HCT116 (cell line): ENCODE measurements around the gene PDZD8. TPM values are rescaled to one million over a fixed set of nuclear protein-coding genes. Genes with fewer than 3 reads are reported as not detected.

Source experiments
- ATAC-seq: fragments of 200-7000 bp; cut with Tn5 transposase; 2 replicates; pipeline ENCODE4 v1.9.1; 2020; ENCODE audit warnings: mild to moderate bottlenecking, moderate library complexity
- BruUV-seq: library from RNA; stranded (reverse); fragments of 400-500 nt; replicated peaks from 2 replicates; lab custom pipeline; 2021; lab: Mats Ljungman, UMichigan
- CTCF ChIA-PET: fragments of 300-600 bp; sonication (Branson Sonifier 250); formaldehyde crosslinking; loops from one replicate; lab custom pipeline; 2021; ENCODE audit warnings: antibody characterized with exemption; lab: Charles Lee
- POLR2A ChIA-PET: fragments of 300-600, 350-600 bp; sonication (Branson Sonifier 250); formaldehyde crosslinking; loops from one replicate; lab custom pipeline; 2021; ENCODE audit warnings: antibody characterized with exemption; lab: Charles Lee
- RAD21 ChIA-PET, 2 experiments: fragments of 300-600 bp; sonication (Branson Sonifier 250); formaldehyde crosslinking; loops; one replicate each; lab custom pipeline; 2023; ENCODE audit warnings: low total read pairs in 2 of 2; ENCODE audit not compliant: uncharacterized antibody in 2 of 2, unreplicated experiment in 2 of 2, low non-redundant PET in 1 of 2; lab: Charles Lee
- DNase-seq: peaks from one replicate; pipeline ENCODE4 v3.0.0-alpha.2; 2010; ENCODE audit warnings: low read depth, low spot score
- H2AFZ ChIP-seq: fragments of 200-600 bp; shearing (Covaris generic), sonication (generic); 2 replicates; pipeline ENCODE4 v1.6.1; 2017; ENCODE audit warnings: low read depth, mixed run types, mixed read lengths, antibody characterized with exemption, low read length; ENCODE audit not compliant: poor library complexity, severe bottlenecking
- H3K27ac ChIP-seq: 2 replicates; pipeline ENCODE4 v1.5.1; 2012; ENCODE audit warnings: low read depth, low read length
- H3K27me3 ChIP-seq: fragments of 200-600 bp; sonication (generic); 2 replicates; pipeline ENCODE4 v1.6.1; 2016; ENCODE audit warnings: mixed run types, low read length, mixed read lengths; ENCODE audit not compliant: insufficient read depth
- H3K36me3 ChIP-seq, 2 experiments: fragments of 200-500 bp in 1 of 2; fragments of 200-600 bp in 1 of 2; sonication (Bioruptor generic) in 1 of 2; sonication (generic) in 1 of 2; 2 replicates each; pipeline versions ENCODE4 v1.5.1 to v1.6.1; 2014 to 2016; ENCODE audit warnings: low read length in 2 of 2, inconsistent platforms in 1 of 2, mixed read lengths in 1 of 2, mixed run types in 1 of 2; ENCODE audit not compliant: insufficient read depth in 2 of 2, control insufficient read depth in 1 of 2
- H3K4me1 ChIP-seq, 2 experiments: fragments of 200-600 bp in 1 of 2; sonication (generic) in 1 of 2; 2 replicates each; pipeline versions ENCODE4 v1.5.1 to v1.6.1; 2012 to 2017; ENCODE audit warnings: low read length in 2 of 2, inconsistent platforms in 1 of 2, mild to moderate bottlenecking in 1 of 2, mixed read lengths in 1 of 2, mixed run types in 1 of 2, moderate library complexity in 1 of 2; ENCODE audit not compliant: insufficient read depth in 2 of 2, control insufficient read depth in 1 of 2
- H3K4me2 ChIP-seq: fragments of 200-600 bp; sonication (generic); 2 replicates; pipeline ENCODE4 v1.6.1; 2017; ENCODE audit warnings: mixed run types, low read length, mixed read lengths
- H3K4me3 ChIP-seq, 2 experiments: fragments of 200-600 bp in 1 of 2; sonication (generic) in 1 of 2; replicated peaks in 1 of 2; 2 replicates each; pipeline ENCODE4 v1.5.1; 2011 to 2016; ENCODE audit warnings: low read length in 2 of 2, control low read depth in 1 of 2, low read depth in 1 of 2, mild to moderate bottlenecking in 1 of 2, mixed read lengths in 1 of 2, mixed run types in 1 of 2
- H3K79me2 ChIP-seq: fragments of 200-600 bp; sonication (generic); 2 replicates; pipeline ENCODE4 v1.6.1; 2017; ENCODE audit warnings: mild to moderate bottlenecking, mixed run types, low read length, moderate library complexity, mixed read lengths; ENCODE audit not compliant: insufficient read depth
- H3K9ac ChIP-seq: fragments of 200-600 bp; sonication (generic); 2 replicates; pipeline ENCODE4 v1.6.1; 2016; ENCODE audit warnings: low read length, mixed read lengths
- H3K9me2 ChIP-seq: fragments of 200-600 bp; sonication (generic), shearing (Covaris generic); 2 replicates; pipeline ENCODE4 v1.6.1; 2017; ENCODE audit warnings: mixed run types, mild to moderate bottlenecking, moderate library complexity; ENCODE audit not compliant: insufficient read depth
- H3K9me3 ChIP-seq, 2 experiments: fragments of 200-500 bp in 1 of 2; fragments of 200-600 bp in 1 of 2; sonication (Bioruptor generic) in 1 of 2; sonication (generic) in 1 of 2; 2 replicates each; pipeline ENCODE4 v1.6.1; 2014 to 2017; ENCODE audit warnings: low read length in 2 of 2, mixed read lengths in 2 of 2, inconsistent platforms in 1 of 2, low read depth in 1 of 2, mild to moderate bottlenecking in 1 of 2, mixed run types in 1 of 2, moderate library complexity in 1 of 2; ENCODE audit not compliant: control insufficient read depth in 1 of 2, insufficient read depth in 1 of 2
- H4K20me1 ChIP-seq: fragments of 200-600 bp; sonication (generic), shearing (Covaris generic); 2 replicates; pipeline ENCODE4 v1.6.1; 2017; ENCODE audit warnings: mixed run types, mild to moderate bottlenecking, moderate library complexity; ENCODE audit not compliant: insufficient read depth
- ATF3 ChIP-seq: IDR thresholded peaks from 2 replicates; pipeline ENCODE4 v1.6.1; 2012
- CBX3 ChIP-seq: IDR thresholded peaks from 2 replicates; pipeline ENCODE4 v1.6.1; 2012; ENCODE audit warnings: low read depth
- CEBPB ChIP-seq: IDR thresholded peaks from 2 replicates; pipeline ENCODE4 v1.6.1; 2012; ENCODE audit warnings: low read depth
- ELF1 ChIP-seq: IDR thresholded peaks from 2 replicates; pipeline ENCODE4 v1.6.1; 2012; ENCODE audit warnings: low read depth, borderline replicate concordance
- EZH2phosphoT487 ChIP-seq: fragments of 200-600 bp; IDR thresholded peaks from 2 replicates; pipeline ENCODE4 v1.6.1; 2018; ENCODE audit warnings: antibody characterized with exemption, borderline replicate concordance
- FOSL1 ChIP-seq: IDR thresholded peaks from 2 replicates; pipeline ENCODE4 v1.6.1; 2012; ENCODE audit warnings: low read depth
- MAX ChIP-seq: IDR thresholded peaks from 2 replicates; pipeline ENCODE4 v1.6.1; 2012
- RAD21 ChIP-seq: IDR thresholded peaks from 2 replicates; pipeline ENCODE4 v1.6.1; 2012; ENCODE audit warnings: low read depth, mild to moderate bottlenecking
- TCF7L2 ChIP-seq: IDR thresholded peaks from 2 replicates; pipeline ENCODE4 v1.7.0; 2011; ENCODE audit warnings: borderline replicate concordance, inconsistent platforms; ENCODE audit not compliant: insufficient read depth, insufficient read length; ENCODE audit errors: extremely low read depth
- YY1 ChIP-seq: IDR thresholded peaks from 2 replicates; pipeline ENCODE4 v1.6.1; 2011; ENCODE audit warnings: low read length, low read depth, moderate library complexity, mild to moderate bottlenecking; ENCODE audit not compliant: insufficient replicate concordance; ENCODE audit errors: extremely low read depth
- intact Hi-C: fragments of 100-400 bp; cut with micrococcal nuclease; formaldehyde crosslinking; loops from 2 replicates; pipeline ENCODE4 v1.10.0; 2022
- total RNA-seq: library from RNA; stranded (reverse); gene quantifications from one replicate; pipeline ENCODE4 v1.2.1, GENCODE V29; 2021; ENCODE audit not compliant: unreplicated experiment

The PDZD8 gene
- total RNA-seq, 1 experiment from 2014 or later, result 61.7 TPM

- TF ChIP-seq TCF7L2, result no peak
- no peak for TF ChIP-seq ELF1
- TF ChIP-seq CBX3, result no peak
- TF ChIP-seq ATF3, result no peak
- TF ChIP-seq RAD21, result no peak
- no peak for TF ChIP-seq FOSL1
- no peak for TF ChIP-seq CEBPB
- no peak for TF ChIP-seq YY1
Observed at GRCh38 chr10:117316701-117317100, 58.5 kb downstream of the PDZD8 start (continued).

GRCh38 chr10:117313641-117314040 lies 61.6 kb downstream of the PDZD8 start:
- BruUV-seq, result no TSS peak
- no peak overlapping the region for H3K4me2 ChIP-seq
- H3K9me3 ChIP-seq, result no peaks in the 10 kb centered on the region
- DNase-seq, result no peak
- H2AFZ ChIP-seq, result no peak overlapping the region
- intact Hi-C loops, result no loop called here
- no peaks in the 10 kb centered on the region for H3K27me3 ChIP-seq
- ChIA-PET RAD21 (no interaction called here), POLR2A (no interaction called here), CTCF (no interaction called here)
- no peak for ATAC-seq
- TF ChIP-seq EZH2phosphoT487 (no peak), MAX (no peak)
- H3K9me2 ChIP-seq, result no peaks in the 10 kb centered on the region
- H3K27ac ChIP-seq, result no peak overlapping the region
- H4K20me1 ChIP-seq, result peaks cover 16% of the 10 kb centered on the region; the same call in 1 of the 2 replicates
- H3K9ac ChIP-seq, result no peak overlapping the region
- no peak overlapping the region for H3K4me3 ChIP-seq
- no peaks in the 10 kb centered on the region; a peak in 1 of 4 replicates for H3K36me3 ChIP-seq
- H3K4me1 ChIP-seq, result no peaks in the 10 kb centered on the region
- H3K79me2 ChIP-seq, result peaks cover 18% of the 10 kb centered on the region
